ENCODE data around the gene SMURF2.
A peak's percentile ranks its signal among the peaks of the same experiment; 100 is the strongest.
"Not testable (repeated sequence)": the region's sequence is repeated elsewhere in the genome, so short reads cannot be mapped to it uniquely, and the experiment has no call there.

Gene SMURF2
- 75.8 to 116 reads per million in 2 donors for total RNA-seq

DNA sequence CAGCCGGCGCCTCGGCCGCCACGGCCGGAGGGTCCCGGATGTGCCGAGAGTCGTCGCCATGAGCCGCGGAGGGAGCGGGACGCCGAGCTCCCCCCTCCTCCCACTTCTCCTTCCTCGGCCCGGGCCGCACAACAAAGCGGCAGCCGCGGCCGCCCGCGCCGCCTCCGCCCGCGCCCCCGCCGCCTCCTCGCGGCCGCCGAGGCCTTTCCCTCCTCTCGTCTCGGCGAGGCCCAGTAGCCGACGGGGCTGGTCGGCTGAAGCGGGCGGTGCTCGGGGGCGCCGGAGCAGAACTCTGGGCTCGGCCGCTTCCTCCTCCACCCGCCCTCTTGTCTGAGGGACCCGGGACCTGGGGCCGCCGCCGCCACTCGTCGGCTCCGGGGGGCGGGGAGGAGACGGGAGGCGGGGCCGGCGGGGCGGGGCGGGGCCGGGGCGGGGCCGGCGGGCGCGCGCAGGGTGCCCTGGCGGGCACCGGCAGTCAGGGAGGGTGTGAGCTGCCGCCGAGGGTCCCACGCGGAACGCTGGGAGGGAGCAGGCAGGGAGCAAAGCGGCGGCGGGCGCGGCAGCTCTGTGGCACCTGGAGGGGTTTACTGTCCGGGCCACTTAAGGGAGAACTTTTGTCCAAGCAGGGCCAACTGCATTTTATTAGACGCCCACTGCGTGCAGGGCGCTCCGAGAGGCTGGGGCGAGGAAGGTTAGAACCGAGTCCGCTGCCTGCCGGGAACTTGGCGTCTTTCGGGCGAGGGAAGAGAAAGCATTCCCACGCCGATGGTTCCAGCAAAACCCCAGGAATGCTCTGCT, at the start of gene SMURF2:
Gene SMURF2 (minus strand): TSS at position 332 of the 798 bp plus-strand sequence. CDS start 427 bp downstream, outside the sequence.
- peak; percentile 77 for DNase-seq

DNA sequence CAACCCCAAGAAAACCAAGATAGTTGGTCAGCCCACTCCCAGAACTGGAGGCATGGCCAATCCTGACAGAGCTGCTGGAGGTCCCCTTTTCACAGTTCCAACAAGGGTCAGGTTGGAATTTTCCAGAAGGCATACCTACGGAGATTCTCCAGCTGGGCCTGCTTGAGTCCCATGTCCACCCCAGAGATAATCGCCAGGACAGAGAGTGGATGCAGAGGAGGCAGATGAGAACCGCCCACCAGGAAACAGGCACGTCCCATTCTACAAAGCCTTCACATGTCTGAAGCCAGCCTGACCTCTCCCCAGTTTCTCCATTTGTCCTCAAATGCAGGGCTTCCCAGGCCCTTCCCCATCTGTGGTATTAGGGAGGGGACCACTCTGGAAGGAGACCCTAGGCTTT, 47.4 kb upstream of the SMURF2 start:
- DNase-seq: no peak

DNA sequence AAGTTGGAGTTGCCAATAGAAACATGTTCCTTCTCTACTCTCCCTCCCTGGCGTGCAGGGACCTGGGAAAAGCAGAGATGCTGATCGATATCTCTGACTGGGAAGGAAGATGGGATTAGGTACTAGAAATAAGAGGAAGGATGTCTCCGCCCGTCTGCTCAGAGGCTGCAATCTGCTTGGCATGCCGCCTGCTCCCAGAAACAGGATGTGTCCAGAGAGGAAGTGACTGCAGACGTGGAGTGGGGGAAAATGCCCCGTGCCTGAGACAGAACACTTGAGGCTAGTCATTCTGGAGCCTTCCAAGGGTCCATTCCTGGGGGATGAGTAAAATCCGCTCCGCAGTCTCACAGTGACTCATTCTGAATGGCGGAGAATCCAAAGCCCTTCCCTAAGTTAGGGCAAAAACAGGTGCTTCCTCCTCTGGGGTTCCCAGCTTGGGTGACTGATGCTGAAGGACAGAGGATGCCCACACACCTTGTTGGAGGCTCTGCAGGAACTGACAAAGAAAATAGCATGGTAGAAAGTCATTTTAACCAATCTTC, 45.0 kb upstream of the SMURF2 start:
- no peak for DNase-seq

DNA sequence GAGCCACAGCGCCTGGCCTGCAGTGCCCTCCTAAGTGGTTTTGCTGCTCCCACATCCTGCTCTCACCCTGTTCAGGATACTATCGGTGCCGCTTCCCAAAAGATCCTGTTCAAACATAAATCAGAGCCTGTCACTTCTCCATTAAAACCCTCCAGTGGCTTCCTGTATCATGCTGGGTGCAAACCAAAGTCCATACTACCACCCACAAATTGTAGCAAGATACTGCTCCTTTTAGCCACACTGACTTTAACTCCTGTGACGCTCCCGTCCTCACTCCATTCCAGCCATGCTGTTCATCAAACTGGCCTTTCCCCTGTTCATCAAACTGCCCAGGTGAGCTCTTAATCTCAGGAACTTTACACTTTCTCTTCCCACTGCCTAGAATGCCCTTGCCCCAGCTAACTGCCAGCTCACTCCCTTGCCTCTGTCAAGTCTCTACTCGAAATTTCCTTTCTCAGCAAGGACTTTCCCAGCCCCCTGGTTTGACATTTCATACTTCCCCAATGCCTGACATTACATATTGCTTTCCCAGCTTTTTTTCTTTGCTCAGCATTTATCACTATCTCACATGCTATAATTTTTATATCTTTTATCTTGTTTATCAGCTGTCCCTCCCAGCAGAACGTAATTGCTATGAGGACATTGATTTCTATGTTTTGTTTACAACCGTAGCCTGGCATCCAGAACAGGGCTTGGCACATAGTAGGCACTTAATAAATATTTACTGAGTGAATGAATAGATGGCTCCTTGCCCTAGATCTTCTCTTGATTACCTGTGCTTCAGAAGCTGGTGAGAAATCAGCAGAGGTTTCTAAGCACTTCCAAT, 44.3 kb upstream of the SMURF2 start:
- DNase-seq: no peak

DNA sequence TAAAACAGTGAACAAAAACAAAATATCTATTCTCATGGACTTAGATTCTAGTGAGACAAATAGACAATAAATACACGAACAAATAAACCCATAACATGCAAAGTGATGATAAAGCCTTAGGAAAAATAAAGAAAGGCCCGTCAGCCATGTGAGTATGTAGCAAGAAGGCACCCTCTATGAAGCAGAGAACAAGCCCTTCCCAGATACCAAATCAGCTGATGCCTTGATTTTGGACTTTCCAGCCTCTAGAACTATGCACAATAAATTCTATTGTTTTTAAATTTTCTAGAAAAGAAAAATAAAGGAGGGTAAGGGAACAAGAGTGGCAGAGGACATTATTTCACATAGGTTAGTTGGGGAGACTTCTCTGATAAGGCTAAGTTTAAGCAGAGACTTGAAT, 40.7 kb upstream of the SMURF2 start:
- DNase-seq: no peak

DNA sequence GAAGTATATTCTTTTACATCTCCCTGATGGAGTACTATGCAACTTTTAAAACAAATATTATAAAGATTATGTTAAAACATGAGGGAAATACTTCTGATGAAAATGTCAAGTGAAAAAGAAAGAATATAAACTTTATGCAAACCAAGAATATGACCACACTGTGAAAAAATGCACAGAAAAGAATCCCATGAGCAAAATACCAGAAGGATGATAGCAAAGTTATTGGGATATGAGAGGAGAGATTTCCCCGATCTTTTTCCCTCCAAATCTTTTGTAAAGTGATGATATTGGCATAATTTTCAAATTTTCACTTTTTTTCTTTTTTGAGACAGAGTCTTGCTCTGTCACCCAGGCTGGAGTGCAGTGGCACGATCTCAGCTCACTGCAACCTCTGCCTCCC, 36.6 kb upstream of the SMURF2 start:
- no peak for DNase-seq

DNA sequence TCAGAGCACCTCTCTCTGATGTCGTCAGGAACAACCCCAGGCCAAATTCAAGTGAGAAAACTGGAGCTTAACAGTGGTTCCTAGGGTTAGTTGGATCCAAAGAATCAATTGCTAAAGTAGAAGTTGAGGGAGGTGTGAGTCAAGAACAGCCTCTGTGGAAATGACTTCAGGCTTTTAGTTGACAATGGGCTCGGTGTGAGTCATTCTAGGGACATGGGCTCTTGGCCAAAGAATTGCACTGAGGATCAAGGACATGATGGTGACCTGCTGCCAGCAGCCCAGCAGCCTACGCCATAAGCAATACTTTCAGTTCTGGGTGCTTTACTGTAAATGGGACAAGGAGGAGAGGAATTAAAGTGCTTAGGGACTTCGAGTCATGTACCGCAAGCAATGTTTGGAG, 32.1 kb upstream of the SMURF2 start:
- DNase-seq: no peak

DNA sequence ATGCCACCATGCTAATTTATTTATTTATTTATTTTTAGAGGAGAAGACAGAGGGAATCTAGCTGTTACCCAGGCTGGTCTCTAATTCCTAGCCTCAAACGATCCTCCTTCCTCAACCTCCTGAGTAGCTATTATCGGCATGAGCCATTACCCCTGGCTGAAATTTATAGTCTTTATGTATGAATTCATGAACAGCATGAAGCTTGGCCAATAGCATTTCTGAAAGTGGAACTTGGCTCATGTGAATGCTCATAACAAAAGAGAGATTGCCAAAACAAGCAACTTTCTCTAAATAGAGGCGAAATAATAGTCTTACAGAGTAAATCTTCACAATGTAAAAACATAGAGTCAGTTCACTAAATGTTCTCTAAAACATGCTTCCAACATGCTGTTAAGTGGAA, 30.1 kb upstream of the SMURF2 start:
- DNase-seq: no peak

DNA sequence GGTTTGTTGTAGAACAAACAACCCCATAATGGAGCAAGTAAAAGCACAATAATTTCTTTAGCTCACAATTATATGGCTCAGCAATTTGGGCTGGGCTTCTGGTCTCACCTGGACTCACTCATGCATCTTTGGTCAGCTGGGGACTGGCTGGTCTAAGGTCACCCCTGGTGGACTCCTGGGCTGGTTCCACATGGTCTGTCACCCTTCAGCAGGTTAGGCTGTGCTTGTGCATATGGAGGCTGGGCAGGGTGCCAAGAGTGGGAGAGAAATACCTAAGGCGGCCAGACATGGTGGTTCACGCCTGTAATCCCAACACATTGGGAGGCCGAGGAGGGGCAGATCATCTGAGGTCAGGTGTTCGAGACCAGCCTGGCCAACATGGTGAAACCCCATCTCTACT, 27.0 kb upstream of the SMURF2 start:
- no peak for DNase-seq

DNA sequence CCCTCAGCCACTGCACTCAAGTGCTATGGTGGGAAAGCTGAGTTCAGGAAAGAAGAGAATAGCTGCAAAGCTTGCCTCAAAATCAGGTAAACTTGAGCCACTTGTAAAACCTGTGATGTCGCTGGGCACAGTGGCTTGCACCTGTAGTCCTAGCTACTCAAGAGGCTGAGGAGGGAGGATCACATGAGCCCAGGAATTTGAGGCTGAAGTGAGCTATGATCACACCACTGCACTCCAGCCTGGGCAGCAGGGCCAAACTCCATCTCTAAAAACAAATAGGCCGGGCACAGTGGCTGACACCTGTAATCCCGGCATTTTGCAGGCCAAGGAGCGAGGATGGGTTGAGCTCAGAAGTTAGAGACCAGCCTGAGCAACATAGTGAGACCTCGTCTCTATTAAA, 26.4 kb upstream of the SMURF2 start:
- no peak for DNase-seq

DNA sequence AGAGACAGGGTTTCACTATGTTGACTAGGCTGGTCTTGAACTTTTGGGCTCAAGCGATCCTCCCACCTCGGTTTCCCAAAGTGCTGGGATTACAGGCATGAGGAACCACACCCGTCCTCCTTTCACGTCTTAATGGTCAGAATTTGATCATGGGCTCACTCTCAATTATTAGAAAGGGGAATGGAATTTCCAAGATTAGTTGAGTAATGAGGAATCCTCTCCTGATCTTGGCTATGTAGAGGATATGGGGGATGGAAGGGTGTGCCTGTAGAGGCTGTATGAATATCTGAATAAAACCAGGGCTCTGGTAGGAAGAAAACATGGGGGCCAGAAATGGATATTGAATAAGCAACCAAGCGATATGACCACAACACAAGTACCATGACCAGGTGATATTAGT, 25.9 kb upstream of the SMURF2 start:
- DNase-seq: no peak

DNA sequence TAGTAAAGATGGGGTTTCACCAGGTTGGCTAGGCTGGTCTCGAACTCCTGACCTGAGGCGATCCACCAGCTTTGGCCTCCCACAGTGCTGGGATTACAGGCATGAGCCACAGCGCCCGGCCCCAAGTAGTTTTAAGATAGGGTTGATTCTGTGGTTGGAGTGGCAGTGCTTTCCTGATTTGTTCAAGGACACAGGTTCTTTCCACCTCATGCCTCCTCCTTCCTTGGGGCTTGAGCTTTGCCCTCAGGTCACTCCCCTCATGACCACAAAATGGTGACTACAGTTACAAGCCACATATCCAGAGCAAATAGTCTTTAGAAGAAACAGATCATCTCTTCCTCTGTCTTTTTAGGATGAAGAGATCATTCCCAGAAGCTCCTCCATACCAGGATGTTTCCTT, 25.3 kb upstream of the SMURF2 start:
- no peak for DNase-seq

DNA sequence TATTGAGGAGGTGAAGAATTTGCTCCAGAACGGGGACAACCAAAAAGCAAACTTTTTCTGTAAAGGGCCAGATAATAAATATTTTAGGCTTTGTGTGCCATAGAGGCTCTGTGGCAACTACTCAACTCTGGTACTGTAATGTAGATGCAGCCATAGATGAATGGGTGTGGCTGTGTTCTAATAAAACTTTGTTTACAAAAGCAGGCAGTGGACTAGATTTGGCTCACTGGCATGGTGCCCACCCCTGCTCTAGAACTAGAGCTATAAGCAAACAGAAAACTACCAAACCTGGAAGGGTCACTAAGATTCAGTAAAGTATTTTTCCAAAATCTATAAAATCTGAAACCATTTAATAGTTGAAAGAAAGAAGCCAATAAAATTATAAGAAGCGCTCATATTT, 24.6 kb upstream of the SMURF2 start:
- no peak for DNase-seq

DNA sequence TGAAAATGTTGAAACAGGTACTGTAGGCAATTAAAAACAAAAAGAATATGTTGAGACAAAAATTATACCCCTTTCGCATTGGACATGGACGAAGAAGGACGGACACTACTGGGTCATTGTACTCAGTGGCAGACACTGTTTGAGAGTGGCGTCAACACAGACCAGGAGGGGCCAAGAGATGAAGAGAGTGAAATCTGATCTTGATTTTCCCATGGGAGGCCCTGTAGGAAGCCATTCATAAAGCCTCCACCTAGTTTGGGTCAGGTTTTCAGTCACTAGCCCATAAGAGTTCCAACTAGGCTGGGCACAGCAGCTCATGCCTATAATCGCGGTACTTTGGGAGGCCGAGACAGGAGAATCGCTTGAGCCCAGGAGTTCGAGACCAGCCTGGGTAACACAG, 23.6 kb upstream of the SMURF2 start:
- DNase-seq: no peak

DNA sequence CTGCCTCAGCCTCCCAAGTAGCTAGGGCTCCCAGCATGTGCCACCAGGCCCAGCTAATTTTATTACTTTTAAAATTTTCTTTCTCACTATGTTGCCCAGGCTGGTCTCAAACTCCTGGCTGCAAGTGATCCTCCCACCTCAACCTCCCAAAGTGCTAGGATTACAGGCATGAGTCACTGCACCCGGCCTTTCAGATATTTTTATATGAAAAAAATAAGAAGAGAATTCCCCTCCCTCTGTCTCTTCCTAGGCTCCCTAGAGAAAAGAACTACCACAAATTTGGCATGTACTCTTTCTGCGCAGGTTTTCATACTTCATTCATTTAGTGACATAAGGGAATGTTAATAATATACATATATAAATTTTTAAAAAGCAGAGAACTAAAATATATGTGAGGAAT, 21.7 kb upstream of the SMURF2 start:
- DNase-seq: no peak

DNA sequence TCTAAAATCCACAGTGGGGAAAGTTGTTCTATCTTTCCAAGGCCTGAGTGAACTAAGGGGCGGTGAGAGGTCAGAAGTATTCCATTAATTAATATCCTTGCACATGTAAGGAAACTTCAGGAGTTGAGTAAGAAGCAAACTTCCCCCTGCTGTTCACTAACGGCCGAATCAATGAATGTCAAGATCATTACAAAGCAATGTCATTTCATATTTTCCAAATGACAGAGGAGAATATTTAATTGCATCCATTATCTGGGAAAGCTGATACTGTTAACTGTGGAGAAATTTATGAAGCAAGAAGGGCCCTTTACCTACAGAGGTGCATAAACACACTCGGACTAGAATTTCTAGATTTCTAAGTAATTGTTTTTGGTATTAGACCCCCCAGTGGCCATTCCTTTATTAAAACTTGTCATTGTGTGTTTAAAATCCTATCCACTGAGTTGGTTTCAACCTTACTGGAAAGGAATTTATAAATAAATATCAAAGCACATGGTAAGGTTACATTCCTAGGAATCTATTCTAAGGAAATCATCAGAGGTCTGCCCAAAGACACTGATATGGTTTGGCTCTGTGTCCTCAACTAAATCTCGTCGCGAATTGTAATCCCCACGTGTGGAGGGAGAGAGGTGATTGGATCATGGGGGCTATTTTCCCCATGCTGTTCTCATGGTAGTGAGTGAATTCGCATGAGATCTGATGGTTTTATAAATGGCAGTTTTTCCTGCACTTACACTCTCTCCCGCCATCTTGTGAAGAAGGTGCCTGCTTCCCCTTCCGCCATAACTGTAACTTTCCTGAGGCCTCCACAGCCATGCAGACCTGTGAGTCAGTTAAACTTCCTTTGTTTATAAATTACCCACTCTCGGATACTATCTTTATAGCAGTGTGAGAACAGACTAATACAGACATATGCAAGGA, 20.4 kb upstream of the SMURF2 start:
- no peak for DNase-seq

DNA sequence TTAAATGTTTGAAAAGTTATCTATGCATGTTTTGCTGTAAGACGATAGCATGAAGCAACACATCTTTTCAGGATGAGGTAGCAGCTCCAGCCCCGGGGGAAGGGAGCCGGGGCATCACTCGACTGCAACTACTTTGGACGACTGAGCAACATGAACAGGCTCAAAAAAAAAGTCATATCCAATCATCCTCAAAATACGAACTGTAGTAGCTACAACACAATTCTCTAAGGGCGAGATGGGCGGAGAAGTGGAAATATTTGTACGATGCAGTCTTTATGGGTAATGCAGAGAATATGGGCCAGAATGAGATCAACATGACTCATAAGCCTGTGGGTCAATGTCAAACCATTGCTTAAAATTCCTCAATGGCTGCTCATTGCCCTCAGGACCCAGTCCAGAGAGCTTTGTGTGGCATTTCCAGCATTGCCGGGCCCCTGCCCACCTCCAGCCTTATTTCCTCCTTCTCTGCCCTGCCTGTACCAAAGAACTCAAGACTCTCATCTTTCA, 17.7 kb upstream of the SMURF2 start:
- no peak for DNase-seq

DNA sequence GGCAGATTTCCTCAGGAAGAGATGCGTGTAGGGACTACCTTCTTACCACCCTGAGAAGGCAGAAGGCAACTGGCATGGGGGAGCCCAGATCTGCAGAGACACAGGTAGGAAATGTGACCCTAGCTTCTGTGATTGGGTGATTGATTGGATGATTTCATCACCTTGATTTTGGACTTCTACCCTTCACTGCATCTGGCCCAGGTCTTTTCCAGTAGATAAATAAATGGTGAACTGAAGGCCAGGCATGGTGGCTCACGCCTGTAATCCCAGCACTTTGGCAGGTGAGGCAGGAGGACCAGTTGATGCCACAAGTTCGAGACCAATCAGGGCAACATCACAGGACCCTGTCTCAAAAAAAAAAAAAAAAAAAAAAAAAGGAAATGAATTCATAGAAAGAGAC, 14.7 kb upstream of the SMURF2 start:
- no peak for DNase-seq

DNA sequence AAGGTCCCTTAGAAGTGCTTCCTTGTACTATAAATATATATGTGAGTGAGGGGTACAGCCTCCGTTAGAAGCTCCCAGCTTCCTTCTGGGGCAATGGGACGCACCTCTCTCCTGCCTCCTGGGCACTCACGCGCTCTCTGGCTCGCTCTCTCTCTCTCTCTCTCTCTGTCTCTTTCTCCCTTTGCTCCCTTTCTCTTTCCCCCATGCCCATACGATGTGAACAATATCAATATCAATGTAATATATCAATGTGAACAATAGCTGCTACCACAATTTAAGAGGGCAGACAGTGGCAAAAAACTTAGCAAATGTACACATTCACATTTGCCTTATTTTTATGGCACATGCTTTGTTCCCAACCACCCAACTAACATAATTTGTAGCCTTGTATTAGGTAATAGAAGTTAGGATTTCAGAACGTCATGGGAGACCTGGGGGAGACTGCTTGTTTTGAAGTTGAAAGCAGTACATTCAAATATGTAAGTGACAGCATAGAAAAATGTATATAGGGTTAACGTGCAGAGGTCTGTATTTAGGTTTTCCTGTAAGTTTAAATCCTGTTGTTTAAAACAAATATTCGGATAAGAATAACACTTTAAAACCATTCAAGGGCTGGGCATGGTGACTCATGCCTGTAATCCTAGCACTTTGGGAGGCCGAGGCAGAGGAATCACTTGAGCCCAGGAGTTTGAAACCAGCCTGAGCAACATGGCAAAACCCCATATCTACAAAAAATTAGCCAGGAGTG, 8.9 kb upstream of the SMURF2 start:
- not testable (repeated sequence) for DNase-seq

DNA sequence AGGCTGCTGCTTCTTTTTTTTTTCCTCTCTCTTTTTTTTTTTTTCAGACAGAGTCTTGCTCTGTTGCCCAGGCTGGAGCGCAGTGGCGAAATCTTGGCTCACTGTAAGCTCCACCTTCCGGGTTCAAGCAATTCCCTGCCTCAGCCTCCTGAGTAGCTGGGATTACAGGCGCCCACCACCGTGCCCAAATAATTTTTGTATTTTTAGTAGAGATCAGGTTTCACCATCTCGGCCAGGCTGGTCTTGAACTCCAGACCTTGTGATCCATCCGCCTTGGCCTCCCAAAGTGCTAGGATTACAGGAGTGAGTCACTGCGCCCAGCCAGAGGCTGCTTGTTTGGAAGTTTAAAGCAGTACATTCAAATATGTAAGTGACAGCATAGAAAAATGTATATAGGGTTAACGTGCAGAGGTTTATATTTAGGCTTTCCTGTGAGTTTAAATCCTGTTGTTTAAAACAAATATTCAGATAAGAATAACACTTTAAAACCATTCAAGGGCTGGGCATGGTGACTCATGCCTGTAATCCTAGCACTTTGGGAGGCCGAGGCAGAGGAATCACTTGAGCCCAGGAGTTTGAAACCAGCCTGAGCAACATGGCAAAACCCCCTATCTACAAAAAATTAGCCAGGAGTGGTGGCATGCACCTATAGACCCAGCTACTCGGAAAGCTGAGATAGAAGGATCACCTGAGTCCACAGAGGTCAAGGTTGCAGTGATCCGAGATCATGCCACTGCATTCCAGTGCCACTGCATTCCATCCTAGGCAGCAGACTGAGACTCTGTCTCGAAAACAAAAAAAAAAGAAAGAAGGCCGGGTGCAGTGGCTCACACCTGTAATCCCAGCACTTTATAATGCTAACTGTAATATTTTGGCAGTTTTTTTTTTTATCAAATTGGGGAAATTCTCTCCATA, 6.0 kb upstream of the SMURF2 start:
- DNase-seq: not testable (repeated sequence)

All from T-helper 9 cell (primary cell).